Psoas muscle (tissue), 8 donors: Measurements from ENCODE around the gene ZNF318. TPM values are rescaled to one million over a fixed set of nuclear protein-coding genes. Genes with fewer than 3 reads are reported as not detected.

ENCODE experiments used
- ATAC-seq, 4 donors: fragments of 200-7000 bp; cut with Tn5 transposase; one replicate each; pipeline ENCODE4 v1.9.1; 2020; ENCODE audit warnings: moderate library complexity in 3 of 4, mild to moderate bottlenecking in 2 of 4
- DNase-seq, 2 donors: peaks; one replicate each; pipeline ENCODE4 v3.0.0-alpha.2; 2020
- H3K27ac ChIP-seq: fragments of 200-600 bp; one replicate; pipeline ENCODE4 v1.8.0; 2022
- H3K27me3 ChIP-seq, 3 donors: fragments of 200-600 bp in 1 of 3; one replicate each; pipeline versions ENCODE4 v1.6.1 to v1.8.0; 2013 to 2022; ENCODE audit warnings: low read length in 2 of 3, mild to moderate bottlenecking in 2 of 3, moderate library complexity in 1 of 3; ENCODE audit not compliant: insufficient read depth in 3 of 3
- H3K36me3 ChIP-seq, 2 donors: fragments of 200-600 bp in 1 of 2; one replicate each; pipeline versions ENCODE4 v1.6.1 to v1.8.0; 2013 to 2022; ENCODE audit warnings: low read depth in 1 of 2, mild to moderate bottlenecking in 1 of 2, moderate library complexity in 1 of 2; ENCODE audit not compliant: insufficient read depth in 1 of 2
- H3K4me1 ChIP-seq: fragments of 200-600 bp; one replicate; pipeline ENCODE4 v1.8.0; 2022
- H3K4me3 ChIP-seq: fragments of 200-600 bp; one replicate; pipeline ENCODE4 v1.8.0; 2022; ENCODE audit warnings: mild to moderate bottlenecking
- H3K9me3 ChIP-seq: fragments of 200-600 bp; one replicate; pipeline ENCODE4 v1.8.0; 2022
- WGBS, 3 donors: extraction: QIAGEN DNeasy Blood & Tissue Kit; methylation state at CpG; one replicate each; pipeline versions ENCODE4 v1.1.6 to v1.1.7; 2013; 5-methylcytosine and 5-hydroxymethylcytosine counted together
- intact Hi-C, 2 donors: fragments of 100-400 bp; cut with DNase I; formaldehyde crosslinking; loops; one replicate each; pipeline versions ENCODE4 v1.11.0 to v1.14.2; 2022
- polyA plus RNA-seq, 3 donors: library from polyadenylated mRNA; stranded (reverse); fragments of 200-250 nt; gene quantifications; one replicate each; pipeline ENCODE4 v1.2.3, GENCODE V29; 2013
- total RNA-seq, 4 donors: library from RNA; stranded (reverse); fragmentation: NEBNext Ultra II Directional in 2 of 4; extraction: Animal tissue kit (Norgen Biotek cat#: 25700) in 2 of 4; gene quantifications; one replicate each; pipeline versions ENCODE4 v1.2.1 to v1.2.4, GENCODE V29; 2021 to 2023
- TF ChIP-seq, protein P1 (sequence below): fragments of 200-600 bp; IDR thresholded peaks from one replicate; pipeline ENCODE4 v1.8.0; 2022; ENCODE audit warnings: antibody characterized with exemption
- donor health status: healthy with polysubstance abuse.
- donor health status: DM: no; HTN: no; CAD: no; lungs with moderate emphysema.
- donor health status: Bipolar disorder and iron deficiency.
- donor health status: healthy.
- donor health status: DM: yes; HTN: yes; CAD: no.
- donor health status: DM: no; HTN: no; CAD: no.
- donor health status: DM: no; HTN: no; CAD: no.
- donor health status: DM: yes; HTN: yes; CAD: no.

Gene ZNF318
- total and polyA plus RNA-seq, 7 donors, result 3.4 to 14.3 (median 9.0) TPM

- no peaks in the 10 kb centered on the region for H3K9me3 ChIP-seq
- TF ChIP-seq, protein P1, sequence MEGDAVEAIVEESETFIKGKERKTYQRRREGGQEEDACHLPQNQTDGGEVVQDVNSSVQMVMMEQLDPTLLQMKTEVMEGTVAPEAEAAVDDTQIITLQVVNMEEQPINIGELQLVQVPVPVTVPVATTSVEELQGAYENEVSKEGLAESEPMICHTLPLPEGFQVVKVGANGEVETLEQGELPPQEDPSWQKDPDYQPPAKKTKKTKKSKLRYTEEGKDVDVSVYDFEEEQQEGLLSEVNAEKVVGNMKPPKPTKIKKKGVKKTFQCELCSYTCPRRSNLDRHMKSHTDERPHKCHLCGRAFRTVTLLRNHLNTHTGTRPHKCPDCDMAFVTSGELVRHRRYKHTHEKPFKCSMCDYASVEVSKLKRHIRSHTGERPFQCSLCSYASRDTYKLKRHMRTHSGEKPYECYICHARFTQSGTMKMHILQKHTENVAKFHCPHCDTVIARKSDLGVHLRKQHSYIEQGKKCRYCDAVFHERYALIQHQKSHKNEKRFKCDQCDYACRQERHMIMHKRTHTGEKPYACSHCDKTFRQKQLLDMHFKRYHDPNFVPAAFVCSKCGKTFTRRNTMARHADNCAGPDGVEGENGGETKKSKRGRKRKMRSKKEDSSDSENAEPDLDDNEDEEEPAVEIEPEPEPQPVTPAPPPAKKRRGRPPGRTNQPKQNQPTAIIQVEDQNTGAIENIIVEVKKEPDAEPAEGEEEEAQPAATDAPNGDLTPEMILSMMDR, result no peak
- ATAC-seq, result no peak
- intact Hi-C loops, result no loop called here
- H3K4me1 ChIP-seq, result no peaks in the 10 kb centered on the region
- H3K36me3 ChIP-seq, result no peaks in the 10 kb centered on the region
- 69 to 84% (median 79%) methylated on average over 3 of the region's 3 CpGs for WGBS, 3 donors
- no peak overlapping the region for H3K4me3 ChIP-seq
- peaks cover 0 to 15% (median 1%) of the 10 kb centered on the region in 3 donors for H3K27me3 ChIP-seq
- no peak overlapping the region for H3K27ac ChIP-seq
- no peak for DNase-seq
Measured at GRCh38 chr6:43290339-43290904, 79.0 kb downstream of the ZNF318 start.

DNA sequence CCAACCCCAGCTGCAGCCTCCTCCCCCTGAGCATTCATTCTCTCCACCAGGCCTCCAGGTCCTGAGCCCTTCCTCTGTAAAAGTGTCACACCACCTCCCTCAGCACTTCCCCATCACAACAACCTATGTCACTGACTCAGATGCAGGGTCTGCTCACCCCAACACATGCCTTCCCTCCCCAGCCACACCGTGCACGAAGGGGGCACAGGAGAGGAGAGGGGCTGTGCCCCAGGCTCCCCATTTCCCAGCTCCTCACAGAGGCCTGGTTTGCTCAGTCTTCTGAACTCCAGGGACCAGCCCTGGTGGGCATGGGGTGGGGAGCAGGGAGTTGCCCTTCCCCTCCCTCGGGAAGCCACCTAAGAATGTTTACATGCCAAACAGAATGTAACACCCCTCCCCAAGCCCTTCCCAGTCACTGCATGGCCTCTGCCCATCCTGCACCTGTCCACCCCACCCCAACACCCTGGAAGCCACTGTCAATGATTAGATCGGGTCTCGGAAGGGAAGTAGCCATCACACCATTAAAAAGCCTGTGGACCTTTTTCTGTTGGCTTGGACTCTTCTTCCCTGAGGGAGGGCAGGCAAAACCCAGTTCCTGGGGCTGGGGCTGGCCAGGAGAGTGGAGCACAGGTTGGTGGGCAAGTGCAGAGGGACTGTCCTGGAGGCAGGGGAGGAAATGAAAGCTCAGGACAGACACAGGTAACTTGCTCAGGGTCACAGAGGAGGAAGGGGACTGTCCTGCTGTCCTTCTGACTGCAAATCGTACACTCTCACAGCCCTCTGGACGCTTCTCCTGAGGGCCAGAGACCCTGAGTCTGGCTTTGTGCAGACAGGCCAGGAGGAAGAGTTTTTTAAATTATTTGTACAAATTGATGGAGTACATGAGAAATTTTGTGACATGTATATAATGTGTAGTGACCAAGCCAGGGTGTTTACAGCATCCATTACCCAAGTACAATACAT, 81.4 kb downstream of the ZNF318 start:
- 68 to 75% (median 73%) methylated on average over 5 to 7 of the region's 7 CpGs for WGBS, 3 donors
- intact Hi-C loops, result no loop called here
- DNase-seq, result peak in 1 of 2 donors; percentile 15

DNA sequence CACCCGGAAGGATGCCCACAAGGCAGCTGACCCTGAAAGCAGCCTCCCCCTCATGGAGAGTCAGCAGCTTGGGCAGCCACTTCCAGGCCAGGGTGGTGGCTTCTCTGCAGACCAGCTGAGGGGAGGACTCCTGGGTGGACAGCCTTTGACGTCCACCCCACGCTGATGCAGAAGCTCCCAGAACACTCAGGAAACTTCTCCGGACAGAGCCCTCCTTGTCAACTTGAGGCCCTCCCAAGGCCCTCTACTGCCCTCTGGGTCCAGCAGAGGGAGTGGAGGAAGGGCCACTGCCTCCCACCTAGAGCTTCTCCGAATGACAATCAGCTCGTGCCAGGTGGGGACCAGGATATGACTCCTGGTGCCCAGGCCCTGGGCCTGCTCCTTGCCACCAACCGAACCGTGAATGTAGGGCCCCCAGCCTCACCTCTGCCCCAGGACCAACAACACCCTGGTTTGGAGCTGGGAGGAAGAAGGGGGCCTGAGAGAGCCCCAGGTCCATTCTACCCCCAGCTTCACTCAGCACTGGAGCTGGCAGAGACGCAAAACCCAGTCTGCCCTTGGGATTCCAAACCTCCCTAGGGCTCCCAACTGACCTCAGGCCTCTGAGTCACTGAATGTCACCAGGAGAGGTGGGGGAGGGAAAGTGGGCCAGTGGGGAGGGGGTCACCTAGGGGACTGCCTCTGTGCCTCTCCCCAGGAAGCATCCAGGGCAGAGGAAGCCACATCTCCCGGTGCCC, 82.3 kb downstream of the ZNF318 start:
- TF ChIP-seq, protein P1, result no peak
- intact Hi-C loops, result no loop called here
- DNase-seq (peak in 1 of 2 donors; percentile 23), ATAC-seq (no peak)
- H3K9me3 ChIP-seq, result no peaks in the 10 kb centered on the region
- H3K36me3 ChIP-seq, result no peaks in the 10 kb centered on the region
- 58 to 66% (median 64%) methylated on average over 10 of the region's 10 CpGs for WGBS, 3 donors
- no peaks in the 10 kb centered on the region for H3K4me1 ChIP-seq
- no peak overlapping the region for H3K4me3 ChIP-seq
- peaks cover 0 to 36% (median 7%) of the 10 kb centered on the region in 3 donors for H3K27me3 ChIP-seq
- H3K27ac ChIP-seq, result no peak overlapping the region

More for the DNA sequence above, 81.4 kb downstream of the ZNF318 start:
- no peak overlapping the region for H3K4me3 ChIP-seq
- TF ChIP-seq, protein P1, result no peak
- no peaks in the 10 kb centered on the region for H3K4me1 ChIP-seq
- no peak for ATAC-seq
- peaks cover 0 to 34% (median 5%) of the 10 kb centered on the region in 3 donors for H3K27me3 ChIP-seq
- H3K27ac ChIP-seq, result no peak overlapping the region
- no peaks in the 10 kb centered on the region for H3K9me3 ChIP-seq
- H3K36me3 ChIP-seq, result no peaks in the 10 kb centered on the region

DNA sequence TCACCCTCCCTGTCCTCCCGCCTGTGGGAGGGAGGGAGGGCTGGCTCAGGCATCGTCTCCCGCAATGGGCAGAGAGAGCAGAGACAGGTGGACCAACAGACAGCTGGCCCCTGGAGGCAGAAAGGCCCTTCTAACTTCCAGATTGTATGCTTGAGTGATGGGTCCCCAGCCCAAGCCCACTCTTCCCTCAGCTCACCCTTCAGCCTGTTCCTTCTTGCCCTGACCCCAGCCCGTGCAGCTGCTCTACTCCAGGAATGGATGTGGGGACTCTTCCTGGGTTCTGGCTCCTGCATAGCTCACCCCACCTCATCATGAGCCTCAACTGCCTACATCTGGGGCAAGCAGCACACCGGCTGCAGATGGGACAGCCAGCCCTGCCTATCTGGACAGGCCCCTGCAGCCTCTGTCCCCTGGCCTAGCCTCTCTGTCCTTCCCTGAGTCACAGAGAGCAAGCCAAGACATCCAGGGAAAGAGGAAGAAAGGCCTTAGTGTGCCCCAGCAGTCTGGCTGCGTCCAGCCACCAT, 82.9 kb downstream of the ZNF318 start:
- 71 to 85% (median 77%) methylated on average over 5 to 6 of the region's 6 CpGs for WGBS, 3 donors
- ATAC-seq (no peak), DNase-seq (peak in 1 of 2 donors; percentile 26)
- TF ChIP-seq, protein P1, result no peak
- H3K4me3 ChIP-seq, result no peak overlapping the region
- no peaks in the 10 kb centered on the region for H3K9me3 ChIP-seq
- no peak overlapping the region for H3K27ac ChIP-seq
- H3K4me1 ChIP-seq, result no peaks in the 10 kb centered on the region
- intact Hi-C loops, result no loop called here
- no peaks in the 10 kb centered on the region for H3K36me3 ChIP-seq
- peaks cover 0 to 42% (median 7%) of the 10 kb centered on the region in 3 donors for H3K27me3 ChIP-seq

Other genes with a start within 250 kb of the ZNF318 start
- gene SRF, start 198.4 kb downstream of the ZNF318 start, total RNA-seq, result 10 to 100 TPM; 36.4 to 46.6 (median 40.1) TPM
- 10 to 100 TPM; 26.3 to 57.7 (median 34.7) TPM for gene SRF, start 198.4 kb downstream of the ZNF318 start, polyA plus RNA-seq
- gene CUL9, start 187.5 kb downstream of the ZNF318 start, total RNA-seq, result 10 to 100 TPM in 2 of 4 donors, 1 to 10 TPM in 2; 6.5 to 10.9 (median 9.6) TPM
- 10 to 100 TPM in 2 of 3 donors, 1 to 10 TPM in 1; 6.3 to 10.8 (median 10.7) TPM for gene CUL9, start 187.5 kb downstream of the ZNF318 start, polyA plus RNA-seq
- gene DNPH1, start 140.2 kb downstream of the ZNF318 start, total RNA-seq, result 10 to 100 TPM; 20.7 to 61.9 (median 37.2) TPM
- 10 to 100 TPM; 52.5 to 83.6 (median 55.9) TPM for gene DNPH1, start 140.2 kb downstream of the ZNF318 start, polyA plus RNA-seq
- not detected for gene TTBK1, start 126.2 kb downstream of the ZNF318 start, total RNA-seq
- under 1 TPM in 2 of 3 donors, not detected in 1; 0.01 to 0.03 TPM for gene TTBK1, start 126.2 kb downstream of the ZNF318 start, polyA plus RNA-seq
- gene SLC22A7, start 71.4 kb downstream of the ZNF318 start, total RNA-seq, result not detected
- gene SLC22A7, start 71.4 kb downstream of the ZNF318 start, polyA plus RNA-seq, result not detected
- under 1 TPM in 1 of 4 donors, not detected in 3; 0.47 TPM for gene CRIP3, start 60.8 kb downstream of the ZNF318 start, total RNA-seq
- gene CRIP3, start 60.8 kb downstream of the ZNF318 start, polyA plus RNA-seq, result under 1 TPM; 0.05 to 0.15 (median 0.09) TPM
- 10 to 100 TPM in 2 of 4 donors, 1 to 10 TPM in 2; 7.8 to 11.0 (median 9.9) TPM for gene ABCC10, start 57.9 kb upstream of the ZNF318 start, total RNA-seq
- gene ABCC10, start 57.9 kb upstream of the ZNF318 start, polyA plus RNA-seq, result 1 to 10 TPM; 8.9 to 9.9 (median 8.9) TPM
- under 1 TPM in 1 of 4 donors, not detected in 3; 0.56 TPM for gene DLK2, start 85.9 kb upstream of the ZNF318 start, total RNA-seq
- gene DLK2, start 85.9 kb upstream of the ZNF318 start, polyA plus RNA-seq, result under 1 TPM; 0.04 to 0.90 (median 0.10) TPM
- gene TJAP1, start 107.9 kb upstream of the ZNF318 start, total RNA-seq, result 10 to 100 TPM; 31.4 to 39.9 (median 36.3) TPM
- gene TJAP1, start 107.9 kb upstream of the ZNF318 start, polyA plus RNA-seq, result 10 to 100 TPM; 18.0 to 35.2 (median 20.8) TPM
- gene LRRC73, start 140.7 kb upstream of the ZNF318 start, total RNA-seq, result under 1 TPM in 1 of 4 donors, not detected in 3; 0.20 TPM
- gene LRRC73, start 140.7 kb upstream of the ZNF318 start, polyA plus RNA-seq, result under 1 TPM; 0.10 to 0.29 (median 0.26) TPM
- 10 to 100 TPM; 57.9 to 71.4 (median 63.0) TPM for gene YIPF3, start 147.3 kb upstream of the ZNF318 start, total RNA-seq
- 10 to 100 TPM; 57.7 to 91.5 (median 71.8) TPM for gene YIPF3, start 147.3 kb upstream of the ZNF318 start, polyA plus RNA-seq
- 10 to 100 TPM; 17.5 to 27.8 (median 24.1) TPM for gene POLR1C, start 147.4 kb upstream of the ZNF318 start, total RNA-seq
- gene POLR1C, start 147.4 kb upstream of the ZNF318 start, polyA plus RNA-seq, result 10 to 100 TPM; 23.4 to 64.5 (median 43.2) TPM
- gene XPO5, start 206.4 kb upstream of the ZNF318 start, total RNA-seq, result 10 to 100 TPM; 17.5 to 40.1 (median 20.1) TPM
- 10 to 100 TPM; 12.3 to 21.7 (median 12.8) TPM for gene XPO5, start 206.4 kb upstream of the ZNF318 start, polyA plus RNA-seq
- 1 to 10 TPM; 3.6 to 6.4 (median 5.5) TPM for gene POLH, start 206.5 kb upstream of the ZNF318 start, total RNA-seq
- 1 to 10 TPM; 1.7 to 6.8 (median 1.9) TPM for gene POLH, start 206.5 kb upstream of the ZNF318 start, polyA plus RNA-seq